ENCODE results near the gene ARHGAP20.

- no peak for TF ChIP-seq CEBPB (IDR thresholded peaks at IDR 0.05; ENCODE audit: low read depth, low read length)
- no peak for TF ChIP-seq CTCF (conservative IDR thresholded peaks at IDR 0.05; ENCODE audit: low read depth, low read length)
- TF ChIP-seq CHD1 (IDR thresholded peaks at IDR 0.05; ENCODE audit: low read depth, low read length): no peak
- TF ChIP-seq ELK1 (IDR thresholded peaks at IDR 0.05; ENCODE audit: borderline replicate concordance, low read depth, low read length): no peak
- no peak for TF ChIP-seq POLR2A (IDR thresholded peaks at IDR 0.05; ENCODE audit: low read depth, low read length)
- no peak for TF ChIP-seq RCOR1 (IDR thresholded peaks at IDR 0.05; ENCODE audit: insufficient replicate concordance, low read length)
- no peak for TF ChIP-seq MAZ (IDR thresholded peaks at IDR 0.05; ENCODE audit: borderline replicate concordance, low read depth, low read length)
- no peak for TF ChIP-seq MXI1 (IDR thresholded peaks at IDR 0.05; ENCODE audit: borderline replicate concordance, low read depth, low read length)
- TF ChIP-seq RFX5 (IDR thresholded peaks at IDR 0.05; ENCODE audit: low read depth, low read length): no peak
- no peak for TF ChIP-seq FOS (IDR thresholded peaks at IDR 0.05; ENCODE audit: low read depth, low read length)
- TF ChIP-seq RAD21 (IDR thresholded peaks at IDR 0.05; ENCODE audit: low read length): no peak
- TF ChIP-seq NFE2L2 (IDR thresholded peaks at IDR 0.05; ENCODE audit: low read depth, low read length): no peak
These were observed 48.9 kb upstream of the ARHGAP20 start for GRCh38 chr11:110761131-110761530.
